Lung (tissue), 12 donors: Measurements from ENCODE around the gene SAV1. TPM values are rescaled to one million over a fixed set of nuclear protein-coding genes. Genes with fewer than 3 reads are reported as not detected.
A peak's percentile ranks its signal among the peaks of the same experiment; 100 is the strongest.

ENCODE experiments used
- ATAC-seq: fragments of 200-7000 bp; cut with Tn5 transposase; one replicate; pipeline ENCODE4 v1.9.1; 2020; ENCODE audit warnings: moderate number of reproducible peaks; ENCODE audit not compliant: insufficient read depth, low FRiP score
- DNase-seq, 3 donors: peaks; one replicate each; pipeline ENCODE4 v3.0.0-alpha.2; 2013 to 2017
- H3K27ac ChIP-seq, 2 donors: one replicate each; pipeline ENCODE4 v1.5.1; 2013; ENCODE audit warnings: mild to moderate bottlenecking in 2 of 2, moderate library complexity in 2 of 2, control low read depth in 1 of 2, inconsistent platforms in 1 of 2, low read depth in 1 of 2, low read length in 1 of 2
- H3K27me3 ChIP-seq, 3 donors: one replicate each; pipeline ENCODE4 v1.5.1; 2013; ENCODE audit warnings: low read length in 2 of 3; ENCODE audit not compliant: control insufficient read depth in 3 of 3, insufficient read depth in 3 of 3
- H3K36me3 ChIP-seq, 4 donors: one replicate each; pipeline ENCODE4 v1.5.1; 2013; ENCODE audit warnings: low read length in 4 of 4, mild to moderate bottlenecking in 1 of 4, moderate library complexity in 1 of 4; ENCODE audit not compliant: control insufficient read depth in 4 of 4, insufficient read depth in 4 of 4
- H3K4me1 ChIP-seq, 5 donors: one replicate each; pipeline ENCODE4 v1.5.1; 2013; ENCODE audit warnings: low read length in 5 of 5, mild to moderate bottlenecking in 2 of 5, moderate library complexity in 1 of 5; ENCODE audit not compliant: control insufficient read depth in 5 of 5, insufficient read depth in 5 of 5
- H3K4me3 ChIP-seq: one replicate; pipeline ENCODE4 v1.5.1; 2013; ENCODE audit warnings: mild to moderate bottlenecking, control low read depth, moderate library complexity
- H3K9ac ChIP-seq, 2 donors: one replicate each; pipeline ENCODE4 v1.5.1; 2013; ENCODE audit warnings: low read length in 2 of 2, control low read depth in 1 of 2; ENCODE audit not compliant: insufficient read depth in 1 of 2
- H3K9me3 ChIP-seq, 4 donors: one replicate each; pipeline ENCODE4 v1.5.1; 2013; ENCODE audit warnings: low read length in 3 of 4, mild to moderate bottlenecking in 1 of 4, moderate library complexity in 1 of 4; ENCODE audit not compliant: control insufficient read depth in 4 of 4, insufficient read depth in 3 of 4
- CTCF ChIP-seq: IDR thresholded peaks from 2 replicates; pipeline ENCODE4 v1.5.1; 2012; ENCODE audit warnings: mild to moderate bottlenecking; ENCODE audit errors: control extremely low read depth, extremely low read depth
- WGBS, 2 donors: extraction: QIAGEN DNeasy Blood & Tissue Kit; methylation state at CpG; one replicate each; pipeline ENCODE4 v1.1.7; 2013; 5-methylcytosine and 5-hydroxymethylcytosine counted together
- polyA plus RNA-seq, 2 donors: library from polyadenylated mRNA; stranded (reverse); fragments of 200-250 nt; gene quantifications; one replicate each; pipeline ENCODE4 v1.2.1, GENCODE V29; 2013
- total RNA-seq, 2 donors: library from RNA; depleted of rRNA in 1 of 2; stranded (reverse); fragments of >200 nt in 1 of 2; gene quantifications; one replicate each; pipeline ENCODE4 v1.2.1, GENCODE V29; 2014 to 2021
- donor health status: control.
- donor health status: control.
- donor health status: Bipolar disorder and iron deficiency.
- donor health status: healthy.
- donor health status: DM: yes; HTN: yes; CAD: no.

Gene SAV1
- total and polyA plus RNA-seq, 4 donors: 17.9 to 76.1 (median 29.3) TPM

GRCh38 chr14:50624447-50624846, 43.7 kb downstream of the SAV1 start:
- no peak for TF ChIP-seq CTCF
- no peak for DNase-seq
- Histone ChIP-seq H3K27me3 (no peaks in the 10 kb centered on the region), H3K36me3 (peaks cover 0 to 7% (median 3%) of the 10 kb centered on the region in 4 donors), H3K4me3 (no peak overlapping the region), H3K27ac (no peak overlapping the region), H3K4me1 (no peaks in the 10 kb centered on the region), H3K9ac (no peak overlapping the region), H3K9me3 (no peaks in the 10 kb centered on the region)
- WGBS, 2 donors: 88 to 97% methylated on average over 1 of the region's 1 CpG
- no peak for ATAC-seq

GRCh38 chr14:50622978-50623377, 45.1 kb downstream of the SAV1 start:
- TF ChIP-seq CTCF: no peak

GRCh38 chr14:50620341-50620740, 47.8 kb downstream of the SAV1 start:
- no peak overlapping the region for H3K4me3 ChIP-seq
- H3K27me3 ChIP-seq: no peaks in the 10 kb centered on the region
- H3K27ac ChIP-seq: no peak overlapping the region
- ATAC-seq (no peak), DNase-seq (no peak)
- TF ChIP-seq CTCF: no peak
- peaks cover 0 to 3% (median 0%) of the 10 kb centered on the region in 4 donors for H3K36me3 ChIP-seq
- no peaks in the 10 kb centered on the region for H3K4me1 ChIP-seq
- no peaks in the 10 kb centered on the region for H3K9me3 ChIP-seq
- 77 to 89% methylated on average over 4 of the region's 4 CpGs for WGBS, 2 donors
- H3K9ac ChIP-seq: no peak overlapping the region

More at GRCh38 chr14:50622978-50623377, 45.1 kb downstream of the SAV1 start:
- DNase-seq: no peak
- no peak for ATAC-seq
- Histone ChIP-seq H3K27me3 (no peaks in the 10 kb centered on the region), H3K9ac (no peak overlapping the region), H3K9me3 (no peaks in the 10 kb centered on the region), H3K27ac (no peak overlapping the region), H3K4me3 (no peak overlapping the region), H3K36me3 (peaks cover 0 to 3% (median 1%) of the 10 kb centered on the region in 4 donors), H3K4me1 (no peaks in the 10 kb centered on the region)
- 93 to 100% methylated on average over 1 of the region's 1 CpG for WGBS, 2 donors

GRCh38 chr14:50619569-50620141, 48.5 kb downstream of the SAV1 start:
- Histone ChIP-seq H3K9ac (no peak overlapping the region), H3K4me3 (no peak overlapping the region), H3K4me1 (no peaks in the 10 kb centered on the region), H3K27ac (no peak overlapping the region), H3K9me3 (no peaks in the 10 kb centered on the region), H3K27me3 (no peaks in the 10 kb centered on the region), H3K36me3 (peaks cover 0 to 3% (median 0%) of the 10 kb centered on the region in 4 donors)
- 89 to 91% methylated on average over 5 of the region's 5 CpGs for WGBS, 2 donors
- DNase-seq (peak in 2 of 3 donors; percentile 35 to 51), ATAC-seq (no peak)
- peak; percentile 57 for TF ChIP-seq CTCF
